Endodermal cell (in vitro differentiated cells): Measurements from ENCODE around the gene COL15A1. TPM values are rescaled to one million over a fixed set of nuclear protein-coding genes. Genes with fewer than 3 reads are reported as not detected.

Experiments used
- DNase-seq: peaks from one replicate; pipeline ENCODE4 v3.0.0-alpha.2; 2017
- H3K27ac ChIP-seq: 2 replicates; pipeline ENCODE4 v1.5.1; 2013; ENCODE audit warnings: mild to moderate bottlenecking, low read depth, low read length, moderate library complexity
- H3K27me3 ChIP-seq: 2 replicates; pipeline ENCODE4 v1.6.1; 2013; ENCODE audit warnings: mild to moderate bottlenecking, low read length, moderate library complexity; ENCODE audit not compliant: insufficient read depth, control insufficient read depth, poor library complexity, severe bottlenecking
- H3K36me3 ChIP-seq: 2 replicates; pipeline ENCODE4 v1.7.0; 2013; ENCODE audit warnings: mild to moderate bottlenecking, low read length, moderate library complexity; ENCODE audit not compliant: control insufficient read depth, insufficient read depth
- H3K4me1 ChIP-seq: one replicate; pipeline ENCODE4 v1.7.0; 2013; ENCODE audit warnings: low read length; ENCODE audit not compliant: control insufficient read depth, insufficient read depth
- H3K4me3 ChIP-seq: 2 replicates; pipeline ENCODE4 v1.5.1; 2013; ENCODE audit warnings: mild to moderate bottlenecking, low read length, moderate library complexity
- H3K9ac ChIP-seq: 2 replicates; pipeline ENCODE4 v1.6.1; 2013; ENCODE audit warnings: mild to moderate bottlenecking, low read length, moderate library complexity; ENCODE audit not compliant: poor library complexity, severe bottlenecking; ENCODE audit errors: extremely low read depth
- H3K9me3 ChIP-seq: 2 replicates; pipeline ENCODE4 v1.6.1; 2013; ENCODE audit warnings: mild to moderate bottlenecking, low read length, moderate library complexity; ENCODE audit not compliant: control insufficient read depth
- H3K27ac Mint-ChIP-seq: 2 replicates; pipeline ENCODE4 v1.8.0; 2020; ENCODE audit warnings: mixed read lengths
- H3K27me3 Mint-ChIP-seq: 2 replicates; pipeline ENCODE4 v1.8.0; 2021; ENCODE audit warnings: mild to moderate bottlenecking, mixed read lengths; ENCODE audit not compliant: insufficient read depth
- H3K36me3 Mint-ChIP-seq: 2 replicates; pipeline ENCODE4 v1.8.0; 2020; ENCODE audit warnings: low read depth, mixed read lengths
- H3K4me1 Mint-ChIP-seq: 2 replicates; pipeline ENCODE4 v1.8.0; 2020; ENCODE audit warnings: mixed read lengths
- H3K4me3 Mint-ChIP-seq: 2 replicates; pipeline ENCODE4 v1.8.0; 2020; ENCODE audit warnings: mild to moderate bottlenecking, moderate library complexity, mixed read lengths
- H3K9me3 Mint-ChIP-seq: 2 replicates; pipeline ENCODE4 v1.8.0; 2020; ENCODE audit warnings: mild to moderate bottlenecking, mixed read lengths
- CTCF ChIP-seq: fragments of 200-600 bp; sonication (generic); conservative IDR thresholded peaks from 2 replicates; pipeline ENCODE4 v1.5.0; 2021; ENCODE audit warnings: antibody characterized with exemption, mild to moderate bottlenecking
- WGBS, 2 experiments: methylation state at CpG; one replicate each; pipeline versions ENCODE4 v1.1.5 to v1.1.7; 2013; ENCODE audit warnings: missing lambda C conversion rate in 2 of 2, mixed read lengths in 1 of 2; ENCODE audit not compliant: insufficient coverage in 1 of 2, insufficient read length in 1 of 2; 5-methylcytosine and 5-hydroxymethylcytosine counted together
- total RNA-seq, 2 donors: library from RNA; stranded (reverse); fragmentation: NEBNext Ultra II Directional in 1 of 2; extraction: Animal tissue kit (Norgen Biotek cat#: 25700) in 1 of 2; gene quantifications; 2 replicates in 1 of 2; 3 replicates in 1 of 2; pipeline ENCODE4 v1.2.1, GENCODE V29; 2021

The COL15A1 gene
- total RNA-seq, 2 donors from 2014 or later, result 0.27 TPM; not detected in 1

- Mint-ChIP-seq H3K27me3 (no peaks in the 10 kb centered on the region), H3K36me3 (peaks cover 4% of the 10 kb centered on the region), H3K9me3 (no peaks in the 10 kb centered on the region), H3K4me3 (no peak overlapping the region), H3K27ac (no peak overlapping the region), H3K4me1 (peaks cover 32% of the 10 kb centered on the region)
- Histone ChIP-seq H3K27ac (no peak overlapping the region), H3K9ac (no peak overlapping the region), H3K4me1 (peaks cover 5% of the 10 kb centered on the region), H3K27me3 (no peaks in the 10 kb centered on the region), H3K9me3 (no peaks in the 10 kb centered on the region), H3K4me3 (no peak overlapping the region), H3K36me3 (peaks cover 4% of the 10 kb centered on the region)
- DNase-seq, result no peak
- 89 to 95% methylated on average over 6 of the region's 6 CpGs for WGBS, 2 experiments
- no peak for TF ChIP-seq CTCF
These were observed 171.3 kb downstream of the COL15A1 start for GRCh38 chr9:99114846-99115500.

- Mint-ChIP-seq H3K27ac (peak overlapping the region; percentile 6), H3K36me3 (peaks cover 4% of the 10 kb centered on the region), H3K4me1 (peaks cover 42% of the 10 kb centered on the region), H3K4me3 (no peak overlapping the region), H3K27me3 (no peaks in the 10 kb centered on the region), H3K9me3 (no peaks in the 10 kb centered on the region)
- Histone ChIP-seq H3K36me3 (no peaks in the 10 kb centered on the region), H3K4me1 (peaks cover 9% of the 10 kb centered on the region), H3K27ac (no peak overlapping the region), H3K27me3 (no peaks in the 10 kb centered on the region), H3K9me3 (no peaks in the 10 kb centered on the region), H3K4me3 (no peak overlapping the region), H3K9ac (no peak overlapping the region)
- WGBS, 2 experiments, result 88 to 90% methylated on average over 3 of the region's 3 CpGs
- TF ChIP-seq CTCF, result no peak
- DNase-seq, result no peak
These were observed 172.3 kb downstream of the COL15A1 start for GRCh38 chr9:99116003-99116411.

- Histone ChIP-seq H3K9me3 (no peaks in the 10 kb centered on the region), H3K4me3 (no peak overlapping the region), H3K36me3 (no peaks in the 10 kb centered on the region), H3K27ac (no peak overlapping the region), H3K9ac (no peak overlapping the region), H3K4me1 (peaks cover 4% of the 10 kb centered on the region), H3K27me3 (no peaks in the 10 kb centered on the region)
- 92 to 96% methylated on average over 4 to 7 of the region's 7 CpGs for WGBS, 2 experiments
- Mint-ChIP-seq H3K27ac (no peak overlapping the region), H3K36me3 (no peaks in the 10 kb centered on the region), H3K27me3 (no peaks in the 10 kb centered on the region), H3K4me3 (no peak overlapping the region), H3K9me3 (no peaks in the 10 kb centered on the region), H3K4me1 (peaks cover 35% of the 10 kb centered on the region)
- no peak for DNase-seq
- no peak for TF ChIP-seq CTCF
These were observed 175.2 kb downstream of the COL15A1 start for GRCh38 chr9:99118782-99119466.
